Brain pericyte (primary cell): ENCODE results near the gene IL10RA.

ENCODE experiments used
- DNase-seq: peaks from one replicate; pipeline ENCODE4 v3.0.0-alpha.2; 2012; ENCODE audit warnings: low read depth, low spot score

The IL10RA gene

GRCh38 chr11:118046051-118046963 is 60.1 kb downstream of the IL10RA start:
- DNase-seq: no peak

GRCh38 chr11:118046964-118047700 is 60.9 kb downstream of the IL10RA start:
- no peak for DNase-seq

GRCh38 chr11:118047749-118048148 is 61.6 kb downstream of the IL10RA start:
- no peak for DNase-seq

DNA sequence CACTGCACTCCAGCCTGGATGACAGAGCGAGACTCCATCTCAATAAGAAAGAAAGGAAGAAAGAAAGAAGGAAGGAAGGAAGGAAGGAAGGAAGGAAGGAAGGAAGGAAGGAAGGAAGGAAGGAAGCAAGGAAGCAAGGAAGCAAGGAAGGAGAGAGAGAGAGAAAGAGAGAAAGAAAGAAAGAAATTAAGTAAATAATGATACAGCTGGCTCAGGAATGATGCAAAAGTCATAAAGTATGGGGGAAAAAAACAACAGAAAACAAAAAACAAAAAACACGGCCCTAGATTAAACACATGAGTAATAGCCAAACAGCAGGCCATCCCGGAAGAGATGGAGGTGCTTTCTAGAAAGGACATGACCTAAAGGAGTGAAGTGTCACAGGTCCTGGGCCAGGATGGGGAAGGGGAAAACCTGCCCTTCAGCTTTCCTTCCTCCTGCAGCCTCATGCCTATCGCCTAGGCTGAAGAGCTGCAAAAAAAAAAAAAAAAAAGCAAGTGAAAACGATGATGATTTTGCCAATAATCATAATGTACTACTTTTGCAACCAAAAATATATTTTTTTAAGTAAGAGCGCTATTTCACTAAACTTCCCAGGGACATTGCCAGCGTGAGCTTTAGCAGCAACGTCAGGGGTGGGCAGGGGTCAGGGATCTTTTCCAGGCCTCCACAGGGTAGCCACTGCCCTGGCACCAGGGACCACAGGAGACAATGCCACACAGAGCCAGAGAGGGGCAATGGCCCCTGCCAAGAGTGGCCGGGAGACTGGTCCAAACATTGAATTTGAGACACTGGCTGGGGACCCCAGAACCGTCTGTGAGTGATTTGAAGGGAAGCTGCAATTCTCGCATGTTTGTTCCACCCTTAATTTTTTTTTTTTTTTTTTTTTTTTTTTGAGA is 62.5 kb downstream of the IL10RA start:
- DNase-seq: no peak

DNA sequence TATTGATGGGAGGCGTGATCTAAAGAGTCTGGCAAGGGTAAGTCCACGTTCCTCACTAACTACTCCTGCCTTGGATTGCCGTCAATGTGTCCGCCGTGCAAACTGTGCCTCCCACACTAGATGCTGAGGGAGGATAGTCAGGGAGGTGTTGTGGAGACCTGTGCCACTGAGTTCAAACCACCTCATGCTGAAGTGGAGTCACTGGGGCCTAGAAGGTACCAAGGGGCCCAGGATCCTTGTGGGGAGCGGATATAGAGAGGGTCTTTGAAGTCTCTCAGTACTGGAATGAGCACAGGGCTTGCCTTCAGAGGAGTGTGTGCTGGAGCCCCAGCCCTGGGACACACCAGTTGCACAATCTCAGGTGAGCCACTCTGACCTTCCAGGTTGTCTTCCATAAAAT is 63.6 kb downstream of the IL10RA start:
- no peak for DNase-seq

- DNase-seq: no peak
These were observed 64.2 kb downstream of the IL10RA start for GRCh38 chr11:118050208-118050891.
